ENCODE measurements around the gene S100A5.

- TF ChIP-seq EZH2phosphoT487 (IDR thresholded peaks at IDR 0.05; ENCODE audit: borderline replicate concordance, low read depth, low read length) (no peak), CTCF (conservative IDR thresholded peaks at IDR 0.05; ENCODE audit: low read length) (no peak)
Measured at GRCh38 chr1:153533689-153534201, 7.0 kb downstream of the S100A5 start.
